Neural progenitor cell (in vitro differentiated cells): ENCODE data around the gene ISM1.

ENCODE experiments used
- EZH2 ChIP-seq: fragments of 200-600 bp; sonication (generic); IDR thresholded peaks from 2 replicates; pipeline ENCODE4 v1.6.1; 2017; ENCODE audit warnings: antibody characterized with exemption, mild to moderate bottlenecking, moderate library complexity
- TF ChIP-seq, protein P1 (sequence below): fragments of 200-600 bp; sonication (generic); IDR thresholded peaks from 2 replicates; pipeline ENCODE4 v1.5.1; 2017; ENCODE audit warnings: antibody characterized with exemption, mild to moderate bottlenecking

- TF ChIP-seq, protein P1, sequence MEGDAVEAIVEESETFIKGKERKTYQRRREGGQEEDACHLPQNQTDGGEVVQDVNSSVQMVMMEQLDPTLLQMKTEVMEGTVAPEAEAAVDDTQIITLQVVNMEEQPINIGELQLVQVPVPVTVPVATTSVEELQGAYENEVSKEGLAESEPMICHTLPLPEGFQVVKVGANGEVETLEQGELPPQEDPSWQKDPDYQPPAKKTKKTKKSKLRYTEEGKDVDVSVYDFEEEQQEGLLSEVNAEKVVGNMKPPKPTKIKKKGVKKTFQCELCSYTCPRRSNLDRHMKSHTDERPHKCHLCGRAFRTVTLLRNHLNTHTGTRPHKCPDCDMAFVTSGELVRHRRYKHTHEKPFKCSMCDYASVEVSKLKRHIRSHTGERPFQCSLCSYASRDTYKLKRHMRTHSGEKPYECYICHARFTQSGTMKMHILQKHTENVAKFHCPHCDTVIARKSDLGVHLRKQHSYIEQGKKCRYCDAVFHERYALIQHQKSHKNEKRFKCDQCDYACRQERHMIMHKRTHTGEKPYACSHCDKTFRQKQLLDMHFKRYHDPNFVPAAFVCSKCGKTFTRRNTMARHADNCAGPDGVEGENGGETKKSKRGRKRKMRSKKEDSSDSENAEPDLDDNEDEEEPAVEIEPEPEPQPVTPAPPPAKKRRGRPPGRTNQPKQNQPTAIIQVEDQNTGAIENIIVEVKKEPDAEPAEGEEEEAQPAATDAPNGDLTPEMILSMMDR: no peak
- no peak for TF ChIP-seq EZH2
Measured at GRCh38 chr20:13243826-13244376, 22.8 kb downstream of the ISM1 start.
